Mucosa of descending colon (tissue), 3 donors: ENCODE measurements around the gene RUNX1. TPM values are rescaled to one million over a fixed set of nuclear protein-coding genes. Genes with fewer than 3 reads are reported as not detected.

Experiments used
- ATAC-seq: fragments of 200-7000 bp; cut with Tn5 transposase; one replicate; pipeline ENCODE4 v1.9.1; 2020; ENCODE audit warnings: mild to moderate bottlenecking, moderate library complexity
- DNase-seq, 3 donors: peaks; one replicate each; pipeline ENCODE4 v3.0.0-alpha.2; 2020
- H3K36me3 ChIP-seq: fragments of 200-600 bp; one replicate; pipeline ENCODE4 v1.8.0; 2021; ENCODE audit warnings: low read depth, mild to moderate bottlenecking
- H3K4me1 ChIP-seq: fragments of 200-600 bp; one replicate; pipeline ENCODE4 v1.8.0; 2021; ENCODE audit warnings: low read depth, mild to moderate bottlenecking
- H3K4me3 ChIP-seq: fragments of 200-600 bp; one replicate; pipeline ENCODE4 v1.8.0; 2021; ENCODE audit warnings: mild to moderate bottlenecking
- H3K9me3 ChIP-seq: fragments of 200-600 bp; one replicate; pipeline ENCODE4 v1.8.0; 2021; ENCODE audit warnings: mild to moderate bottlenecking
- intact Hi-C, 2 donors: fragments of 100-400 bp; cut with DNase I in 1 of 2; cut with micrococcal nuclease in 1 of 2; formaldehyde crosslinking; loops; one replicate each; pipeline versions ENCODE4 v1.11.0 to v1.11.1; 2022; cut with DNase I, micrococcal nuclease
- total RNA-seq, 3 donors: library from RNA; stranded (reverse); fragmentation: NEBNext Ultra II Directional in 2 of 3; extraction: Animal tissue kit (Norgen Biotek cat#: 25700) in 2 of 3; gene quantifications; one replicate each; pipeline versions ENCODE4 v1.2.1 to v1.2.4, GENCODE V29; 2021 to 2023
- TF ChIP-seq, protein P1 (sequence below): fragments of 200-600 bp; IDR thresholded peaks from one replicate; pipeline ENCODE4 v1.8.0; 2022; ENCODE audit warnings: antibody characterized with exemption, mild to moderate bottlenecking
- donor health status: DM: no; HTN: no; CAD: no; lungs with moderate emphysema.
- donor health status: DM: no; HTN: no; CAD: no.
- donor health status: DM: no; HTN: yes; CAD: no.

Gene RUNX1
- total RNA-seq, 3 donors from 2014 or later, result 16.5 to 29.4 (median 24.0) TPM

- DNase-seq (peak in 1 of 3 donors; percentile 31), ATAC-seq (peak; percentile 49)
- intact Hi-C loops, result no loop called here
- Histone ChIP-seq H3K4me1 (peaks cover 6% of the 10 kb centered on the region), H3K36me3 (no peaks in the 10 kb centered on the region), H3K9me3 (no peaks in the 10 kb centered on the region), H3K4me3 (no peak overlapping the region)
- TF ChIP-seq, protein P1, sequence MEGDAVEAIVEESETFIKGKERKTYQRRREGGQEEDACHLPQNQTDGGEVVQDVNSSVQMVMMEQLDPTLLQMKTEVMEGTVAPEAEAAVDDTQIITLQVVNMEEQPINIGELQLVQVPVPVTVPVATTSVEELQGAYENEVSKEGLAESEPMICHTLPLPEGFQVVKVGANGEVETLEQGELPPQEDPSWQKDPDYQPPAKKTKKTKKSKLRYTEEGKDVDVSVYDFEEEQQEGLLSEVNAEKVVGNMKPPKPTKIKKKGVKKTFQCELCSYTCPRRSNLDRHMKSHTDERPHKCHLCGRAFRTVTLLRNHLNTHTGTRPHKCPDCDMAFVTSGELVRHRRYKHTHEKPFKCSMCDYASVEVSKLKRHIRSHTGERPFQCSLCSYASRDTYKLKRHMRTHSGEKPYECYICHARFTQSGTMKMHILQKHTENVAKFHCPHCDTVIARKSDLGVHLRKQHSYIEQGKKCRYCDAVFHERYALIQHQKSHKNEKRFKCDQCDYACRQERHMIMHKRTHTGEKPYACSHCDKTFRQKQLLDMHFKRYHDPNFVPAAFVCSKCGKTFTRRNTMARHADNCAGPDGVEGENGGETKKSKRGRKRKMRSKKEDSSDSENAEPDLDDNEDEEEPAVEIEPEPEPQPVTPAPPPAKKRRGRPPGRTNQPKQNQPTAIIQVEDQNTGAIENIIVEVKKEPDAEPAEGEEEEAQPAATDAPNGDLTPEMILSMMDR, result no peak
Measured at GRCh38 chr21:34986561-34987500, 62.3 kb downstream of the RUNX1 start.

DNA sequence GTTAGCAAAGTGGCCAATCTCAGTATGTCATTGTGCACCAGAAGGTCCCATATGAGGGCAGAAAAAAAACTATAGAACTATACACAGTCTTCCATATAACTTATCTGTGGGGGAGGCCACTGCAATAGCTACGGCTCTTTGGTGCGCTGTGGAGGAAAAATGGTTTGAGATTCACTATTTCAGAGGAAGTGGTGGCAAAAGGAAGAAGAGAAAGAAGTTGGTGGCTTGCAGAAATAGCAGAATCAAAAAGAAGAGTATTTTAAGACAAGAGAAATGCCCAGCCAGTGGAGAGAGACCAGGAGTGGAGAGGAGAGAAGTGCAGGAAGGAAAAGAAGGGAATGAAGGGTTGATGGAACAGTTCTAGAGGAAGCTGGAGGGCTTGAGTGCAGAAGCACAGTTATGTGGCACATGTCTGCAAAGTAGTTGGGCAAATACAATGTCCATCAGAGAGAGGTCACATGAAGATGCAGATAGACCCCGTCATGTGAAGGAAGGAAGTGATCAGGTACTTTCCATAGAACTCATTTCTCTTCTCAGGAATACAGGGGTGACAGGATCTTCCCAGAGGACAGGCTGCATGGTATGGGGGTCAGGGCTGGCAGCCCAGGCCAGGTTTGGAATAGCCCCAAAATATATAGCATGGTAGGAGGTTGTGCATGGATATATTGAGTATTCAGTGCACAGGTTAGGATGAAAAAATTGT, 64.6 kb downstream of the RUNX1 start:
- no peak for DNase-seq
- intact Hi-C loops, result no loop called here
- ATAC-seq, result no peak
- Histone ChIP-seq H3K4me1 (peaks cover 10% of the 10 kb centered on the region), H3K9me3 (no peaks in the 10 kb centered on the region), H3K4me3 (no peak overlapping the region), H3K36me3 (no peaks in the 10 kb centered on the region)
- TF ChIP-seq, protein P1, result no peak

DNA sequence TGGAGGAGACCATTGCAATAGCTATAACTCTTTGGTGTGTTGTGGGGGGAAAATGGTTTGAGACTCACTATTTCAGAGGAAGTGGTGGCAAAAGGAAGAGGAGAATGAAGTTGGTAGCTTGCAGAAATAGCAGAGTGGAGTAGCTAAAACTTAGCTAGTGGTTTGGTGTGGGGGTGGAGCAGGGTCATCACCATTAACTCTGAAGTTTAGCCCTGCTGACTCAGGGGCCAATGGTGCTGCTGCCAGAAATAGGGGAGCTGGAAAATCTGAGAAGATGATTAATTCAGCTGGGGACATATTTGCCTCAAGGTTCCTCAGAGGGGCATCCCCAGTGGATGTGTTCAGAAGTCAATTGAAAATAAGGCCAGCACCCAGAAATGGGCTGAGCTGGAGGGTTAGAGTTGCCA, 65.4 kb downstream of the RUNX1 start:
- Histone ChIP-seq H3K9me3 (no peaks in the 10 kb centered on the region), H3K4me1 (peaks cover 12% of the 10 kb centered on the region), H3K36me3 (no peaks in the 10 kb centered on the region), H3K4me3 (no peak overlapping the region)
- TF ChIP-seq, protein P1, result no peak
- ATAC-seq (peak; percentile 35), DNase-seq (no peak)
- intact Hi-C loops, result no loop called here

DNA sequence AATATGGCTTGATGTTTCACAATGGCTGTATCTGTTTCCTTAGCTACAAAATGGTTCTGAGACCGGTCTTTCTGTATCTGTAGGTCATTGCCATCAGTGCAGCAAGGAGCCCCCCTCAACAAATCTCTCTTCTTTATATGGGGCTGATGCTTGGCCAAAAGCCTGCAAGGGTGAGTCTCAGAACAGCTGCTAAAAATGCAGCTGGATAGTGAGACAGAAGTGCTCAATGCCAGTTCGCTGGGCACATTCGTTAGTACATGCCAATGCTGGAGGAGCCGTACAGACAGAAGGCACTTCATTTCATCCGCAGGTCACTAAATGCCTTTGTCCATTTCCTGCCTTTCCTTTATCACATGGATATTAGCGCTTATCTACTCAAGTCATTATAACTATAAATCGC, 67.3 kb downstream of the RUNX1 start:
- TF ChIP-seq, protein P1, result no peak
- DNase-seq (no peak), ATAC-seq (no peak)
- Histone ChIP-seq H3K36me3 (no peaks in the 10 kb centered on the region), H3K4me1 (peaks cover 10% of the 10 kb centered on the region), H3K4me3 (no peak overlapping the region), H3K9me3 (no peaks in the 10 kb centered on the region)
- intact Hi-C loops, result no loop called here

GRCh38 chr21:34980423-34981115, 68.5 kb downstream of the RUNX1 start:
- no peak overlapping the region for H3K4me3 ChIP-seq
- no peak for DNase-seq
- peaks cover 6% of the 10 kb centered on the region for H3K4me1 ChIP-seq
- no peak for ATAC-seq
- TF ChIP-seq, protein P1, result no peak
- no peaks in the 10 kb centered on the region for H3K9me3 ChIP-seq
- no peaks in the 10 kb centered on the region for H3K36me3 ChIP-seq
- intact Hi-C loops, result no loop called here
